ENCODE results near the gene ZCCHC2.

Gene ZCCHC2

DNA sequence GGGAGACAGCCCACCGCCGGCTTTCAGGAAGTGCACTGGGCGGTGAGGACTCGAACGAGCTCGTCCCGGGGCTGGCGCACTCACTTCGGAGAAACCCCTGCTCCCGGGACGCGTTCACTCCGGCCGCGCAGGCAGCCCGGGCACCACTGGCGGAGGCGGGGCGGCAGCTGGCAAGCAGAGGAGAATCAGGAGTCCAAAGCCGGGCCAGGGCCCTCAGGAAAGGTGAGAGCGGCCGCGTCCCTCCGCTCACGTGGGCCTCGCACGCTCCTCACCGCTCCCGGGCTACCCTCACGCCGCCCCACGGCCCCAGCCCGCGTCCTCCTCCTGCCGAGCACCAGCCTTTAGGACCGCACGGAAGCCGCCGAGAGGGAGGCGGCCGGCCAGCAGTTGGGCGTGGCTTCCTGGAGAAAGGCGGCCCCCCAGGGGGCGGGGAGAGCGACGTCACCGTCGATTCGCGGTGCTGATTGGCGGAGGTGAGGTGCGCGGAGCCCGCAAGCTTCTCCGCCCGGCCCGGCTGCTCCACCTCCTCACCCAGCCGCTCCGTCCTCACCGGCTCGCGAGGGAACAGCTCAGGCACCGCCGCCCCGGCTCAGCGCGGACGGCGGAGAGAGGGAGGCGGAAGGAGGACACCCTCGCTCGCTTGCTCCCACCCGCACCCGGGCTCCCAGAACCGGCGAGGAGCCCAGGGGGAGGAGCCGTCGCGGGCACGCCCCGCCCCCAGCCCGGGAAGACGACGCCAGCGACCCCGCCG is at the start of gene ZCCHC2:
ZCCHC2 (plus strand) TSS at position 522 of the 751 bp plus-strand sequence. CDS start 400 bp downstream, outside the sequence.
- peak; percentile 93 for DNase-seq (ENCODE audit: low read depth)

DNA sequence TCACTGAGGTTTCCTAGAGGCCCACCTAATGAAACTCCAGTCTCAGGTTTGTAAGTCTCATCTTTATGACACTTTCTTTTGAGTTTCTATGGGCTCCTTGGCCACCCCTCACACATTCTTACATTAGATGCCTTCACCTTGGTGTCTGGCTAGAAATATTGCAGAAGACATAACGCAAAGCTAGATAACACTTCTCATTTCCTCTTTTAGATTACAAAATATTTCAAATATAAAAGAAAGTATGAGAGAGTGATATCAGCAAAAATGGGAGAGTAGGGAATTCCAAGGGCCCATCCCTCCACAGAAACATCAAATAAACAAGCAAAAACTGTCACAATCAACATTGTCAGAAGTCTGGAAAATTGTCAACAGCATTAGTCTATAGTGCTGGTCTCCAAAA is 43.3 kb upstream of the ZCCHC2 start:
- no peak for DNase-seq (ENCODE audit: low read depth)

- no peak for DNase-seq (ENCODE audit: low read depth)
These were observed 41.9 kb upstream of the ZCCHC2 start for GRCh38 chr18:62480927-62481326.

- DNase-seq (ENCODE audit: low read depth): no peak
These were observed 37.9 kb upstream of the ZCCHC2 start for GRCh38 chr18:62484941-62485340.

DNA sequence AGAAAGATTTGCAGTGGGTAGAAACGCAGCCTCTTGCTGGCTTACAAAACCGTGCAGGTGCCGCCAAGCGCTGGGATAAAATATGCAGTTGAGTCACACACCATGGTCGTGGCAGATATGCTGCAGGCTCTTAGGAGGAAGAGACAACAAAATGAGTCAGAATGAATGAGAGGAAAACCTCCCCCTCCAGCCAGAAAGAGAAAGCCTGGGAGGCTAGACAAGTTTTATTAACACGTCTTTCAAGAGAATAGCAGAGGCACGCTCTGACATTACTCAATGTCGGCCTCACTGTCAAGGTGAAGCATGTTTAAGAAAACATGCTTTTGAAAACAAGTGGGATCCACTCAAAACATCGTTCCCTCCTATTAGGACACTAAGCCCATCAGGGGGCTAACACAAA is 37.1 kb upstream of the ZCCHC2 start:
- peak; percentile 35 for DNase-seq (ENCODE audit: low read depth)

DNA sequence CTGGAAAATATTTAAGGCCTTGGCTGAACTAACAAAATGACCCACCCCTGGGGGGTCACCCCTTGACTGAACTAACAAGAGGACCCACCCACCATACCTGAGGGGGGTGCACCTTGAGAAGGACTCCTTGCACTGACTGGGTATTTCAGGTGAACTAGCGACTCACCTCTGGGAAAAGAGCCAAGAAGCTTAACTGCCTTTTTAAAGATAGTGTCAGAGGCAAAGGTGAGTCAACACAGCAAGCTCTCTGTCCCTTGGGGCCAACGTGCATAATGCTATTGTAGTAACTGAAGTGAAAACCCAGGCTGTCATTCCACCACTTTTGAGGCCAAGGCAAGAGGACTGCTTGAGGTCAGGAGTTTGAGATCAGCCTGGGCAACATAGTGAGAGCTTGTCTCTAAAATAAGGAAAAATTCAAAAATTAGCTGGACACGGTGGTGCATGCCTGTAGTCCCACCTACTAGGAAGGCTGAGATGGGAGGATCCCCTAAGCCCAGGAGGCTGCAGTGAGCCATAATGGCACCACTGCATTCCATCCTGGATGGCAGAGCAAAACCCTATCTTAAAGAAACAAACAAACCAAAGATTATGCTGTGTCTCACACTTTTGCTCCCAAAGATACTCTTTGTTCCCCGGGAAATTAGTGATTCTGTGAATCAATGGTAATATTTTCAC is 36.4 kb upstream of the ZCCHC2 start:
- DNase-seq (ENCODE audit: low read depth): no peak

GRCh38 chr18:62487161-62487560 is 35.7 kb upstream of the ZCCHC2 start:
- no peak for DNase-seq (ENCODE audit: low read depth)

DNA sequence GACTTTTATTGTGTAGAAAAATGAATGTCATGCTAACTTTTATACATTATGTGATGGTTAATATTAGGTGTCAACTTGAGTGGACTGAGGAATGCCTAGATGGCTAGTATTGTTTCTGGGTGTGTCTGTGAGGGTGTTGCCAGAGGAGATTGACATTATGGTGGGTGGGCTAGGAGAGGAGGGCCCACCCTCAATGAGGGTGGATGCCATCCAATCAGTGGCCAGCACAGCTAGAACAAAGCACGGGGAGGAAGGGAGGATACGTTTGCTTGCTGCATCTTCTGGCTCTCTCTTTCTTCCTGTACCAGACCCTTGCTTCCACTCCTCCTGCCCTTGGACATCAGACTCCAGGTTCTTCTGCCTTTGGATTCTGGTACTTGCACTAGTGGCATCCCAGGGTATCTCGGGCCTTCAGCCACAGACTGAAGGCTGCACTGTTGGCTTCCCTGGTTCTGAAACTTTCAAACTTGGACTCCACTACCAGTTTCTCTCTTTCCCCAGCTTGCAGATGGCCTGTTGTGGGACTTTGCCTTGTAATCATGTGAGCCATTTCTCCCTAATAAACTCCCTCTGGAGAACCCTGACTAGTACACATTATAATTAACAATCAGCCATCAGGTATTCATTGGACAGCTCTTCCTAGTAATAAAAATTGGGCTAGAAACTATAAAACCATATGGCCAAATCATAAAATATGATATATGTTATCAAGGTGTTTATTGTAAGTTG is 31.7 kb upstream of the ZCCHC2 start:
- no peak for DNase-seq (ENCODE audit: low read depth)

DNA sequence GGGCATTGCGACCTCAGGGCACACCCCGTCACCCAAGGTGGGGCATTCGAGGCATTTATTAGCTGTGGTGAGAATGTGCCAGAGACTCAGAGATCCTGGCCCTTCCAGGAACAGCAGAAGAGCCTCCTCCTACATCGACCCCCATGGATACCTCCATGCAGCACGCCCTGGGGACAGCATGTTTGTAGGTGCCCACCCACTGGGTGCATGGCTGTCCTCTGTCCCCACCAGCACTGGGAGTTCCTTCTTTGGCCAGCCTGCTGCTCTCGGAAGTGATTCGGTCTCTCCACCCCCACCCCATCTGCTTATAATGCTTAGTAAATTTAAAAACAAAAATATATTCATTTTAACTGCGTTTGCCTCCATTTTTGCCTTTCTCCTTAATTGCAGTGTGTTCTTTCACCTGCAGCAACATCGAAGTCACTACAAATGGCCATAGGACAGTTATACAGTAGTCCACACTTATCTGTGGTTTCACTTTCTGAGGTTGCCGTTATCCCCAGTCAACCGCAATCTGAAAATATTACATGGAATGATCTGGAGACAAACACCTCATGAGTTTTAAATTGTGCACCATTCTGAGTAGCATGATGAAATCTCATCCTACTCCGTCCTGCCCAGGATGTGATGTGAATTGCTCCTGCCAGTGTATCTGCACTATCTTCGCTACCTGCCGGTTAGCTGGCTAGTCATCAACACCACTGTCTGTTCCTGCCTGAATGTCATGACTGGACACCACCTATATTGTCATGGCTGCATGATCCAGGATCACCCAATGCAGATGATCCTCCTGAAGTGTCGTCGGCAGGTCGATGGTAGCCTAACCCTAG is 29.6 kb upstream of the ZCCHC2 start:
- no peak for DNase-seq (ENCODE audit: low read depth)

DNA sequence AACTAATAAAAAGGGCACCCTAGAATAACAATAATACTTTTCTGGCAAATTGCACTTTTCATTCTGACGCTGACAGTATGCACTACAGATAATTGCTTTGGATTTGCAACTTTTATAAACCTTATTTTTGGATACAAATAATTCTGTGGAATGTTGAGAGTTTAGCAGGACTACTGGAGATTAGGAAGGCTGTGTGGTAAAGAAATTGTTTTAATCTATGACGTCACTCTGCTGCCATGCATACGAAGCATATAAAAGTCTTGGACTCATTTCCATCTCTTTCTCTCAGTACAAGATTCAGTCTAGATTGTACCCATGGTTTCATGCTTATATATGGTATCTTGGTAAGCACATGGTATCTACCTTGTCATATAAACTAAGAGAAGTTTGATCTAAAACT is 28.1 kb upstream of the ZCCHC2 start:
- no peak for DNase-seq (ENCODE audit: low read depth)

DNA sequence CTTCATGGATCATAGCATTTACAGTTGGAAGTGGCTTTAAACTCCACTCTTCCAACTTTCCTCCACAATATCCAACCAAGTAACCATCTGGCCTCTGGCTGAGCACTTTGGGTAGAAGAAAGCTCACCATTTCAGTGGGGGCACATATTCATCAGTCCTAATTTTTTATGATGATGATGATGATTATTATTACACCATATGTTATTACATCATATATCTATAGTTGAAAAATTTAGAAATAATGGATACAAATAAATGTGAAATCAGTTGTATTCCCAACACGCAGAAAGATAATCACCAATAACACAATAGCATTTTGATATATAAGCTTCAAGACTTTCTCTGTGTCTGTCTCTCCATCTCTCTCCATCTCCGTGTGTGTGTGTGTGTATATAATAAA is 26.6 kb upstream of the ZCCHC2 start:
- DNase-seq (ENCODE audit: low read depth): no peak

- no peak for DNase-seq (ENCODE audit: low read depth)
These were observed 25.5 kb upstream of the ZCCHC2 start for GRCh38 chr18:62497190-62497772.

DNA sequence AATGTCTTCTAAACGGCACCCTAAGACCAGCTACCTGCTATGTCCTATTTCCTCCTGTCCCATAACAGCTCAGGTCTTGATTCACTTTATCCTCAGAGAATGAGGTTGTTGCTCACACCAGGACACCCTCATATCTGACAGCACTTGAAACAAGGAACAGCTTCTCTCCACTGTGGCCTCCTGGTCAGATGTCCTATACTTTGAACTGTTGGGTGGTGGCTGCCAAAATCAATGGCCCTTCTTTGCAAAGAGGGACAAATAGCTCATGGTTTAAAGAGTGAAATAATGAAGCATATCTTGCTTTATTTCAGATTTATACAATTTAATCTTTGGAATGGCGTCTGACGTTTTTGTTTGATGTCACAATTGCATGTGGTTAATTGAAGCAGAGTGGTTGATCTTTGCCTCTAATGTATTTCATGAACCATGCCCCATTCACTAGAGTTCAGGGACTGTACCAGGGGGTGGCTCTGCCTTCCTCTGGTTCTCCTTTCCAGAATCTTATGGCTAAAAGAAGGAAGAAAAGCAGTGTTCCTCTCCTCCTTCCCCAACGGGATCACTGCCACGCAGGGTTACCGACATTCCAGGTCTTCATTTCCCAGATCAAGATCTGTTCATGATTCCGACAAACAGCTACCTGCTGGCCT is 24.1 kb upstream of the ZCCHC2 start:
- no peak for DNase-seq (ENCODE audit: low read depth)

GRCh38 chr18:62499263-62499650 is 23.6 kb upstream of the ZCCHC2 start:
- no peak for DNase-seq (ENCODE audit: low read depth)

- DNase-seq (ENCODE audit: low read depth): no peak
These were observed 22.7 kb upstream of the ZCCHC2 start for GRCh38 chr18:62500174-62500573.

GRCh38 chr18:62500966-62501591 is 21.7 kb upstream of the ZCCHC2 start:
- no peak for DNase-seq (ENCODE audit: low read depth)

GRCh38 chr18:62505669-62506494 is 16.9 kb upstream of the ZCCHC2 start:
- no peak for DNase-seq (ENCODE audit: low read depth)

- no peak for DNase-seq (ENCODE audit: low read depth)
These were observed 16.2 kb upstream of the ZCCHC2 start for GRCh38 chr18:62506495-62507143.

DNA sequence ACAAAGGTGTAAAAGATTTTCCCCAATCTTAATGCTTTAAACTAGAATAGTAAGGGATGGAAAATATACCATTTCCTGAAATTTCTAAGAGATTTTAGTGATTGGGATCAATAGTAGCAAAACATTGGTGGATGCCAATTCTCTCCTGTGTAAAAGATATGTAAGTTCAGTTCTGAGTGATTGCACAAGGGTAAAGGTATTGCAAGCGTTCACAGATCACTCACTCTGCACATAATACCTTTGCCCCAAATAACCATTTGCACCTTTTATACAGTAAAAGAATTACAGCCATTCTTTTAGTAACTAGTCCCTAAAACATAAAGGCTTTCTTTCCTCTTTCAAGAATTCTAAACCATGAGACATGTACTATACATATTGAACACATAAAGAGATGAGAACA is 13.0 kb upstream of the ZCCHC2 start:
- DNase-seq (ENCODE audit: low read depth): no peak

All from GM04504 (cell line).